Neutrophil (primary cell): ENCODE results near the gene MRC1.
"Not testable (repeated sequence)": the region's sequence is repeated elsewhere in the genome, so short reads cannot be mapped to it uniquely, and the experiment has no call there.

ENCODE experiments used
- H3K27ac ChIP-seq: fragments of 200-600 bp; sonication (generic); 2 replicates; pipeline ENCODE4 v1.5.1; 2016; ENCODE audit warnings: mild to moderate bottlenecking, moderate library complexity
- H3K27me3 ChIP-seq: fragments of 200-600 bp; sonication (generic); 2 replicates; pipeline ENCODE4 v1.6.0; 2016; ENCODE audit warnings: mild to moderate bottlenecking
- H3K36me3 ChIP-seq: fragments of 200-600 bp; sonication (generic); 2 replicates; pipeline ENCODE4 v1.5.1; 2017
- H3K4me1 ChIP-seq, 2 experiments: fragments of 200-600 bp in 1 of 2; sonication (generic) in 1 of 2; 1 replicate in 1 of 2; 2 replicates in 1 of 2; pipeline versions ENCODE4 v1.5.1 to v1.6.1; 2013 to 2016; ENCODE audit warnings: low read depth in 1 of 2, low read length in 1 of 2, mild to moderate bottlenecking in 1 of 2, moderate library complexity in 1 of 2; ENCODE audit not compliant: control insufficient read depth in 1 of 2, insufficient read depth in 1 of 2
- H3K4me3 ChIP-seq, 2 experiments: fragments of 200-600 bp in 1 of 2; sonication (generic) in 1 of 2; 1 replicate in 1 of 2; 2 replicates in 1 of 2; pipeline ENCODE4 v1.5.1; 2013 to 2016; ENCODE audit warnings: low read depth in 1 of 2, low read length in 1 of 2, mild to moderate bottlenecking in 1 of 2, moderate library complexity in 1 of 2
- H3K9me3 ChIP-seq: fragments of 200-600 bp; sonication (generic); 2 replicates; pipeline ENCODE4 v1.5.1; 2016
- CTCF ChIP-seq: fragments of 200-600 bp; sonication (generic); IDR thresholded peaks from 2 replicates; pipeline ENCODE4 v1.5.1; 2016; ENCODE audit warnings: antibody characterized with exemption

MRC1 gene

GRCh38 chr10:17951868-17952371, 142.8 kb downstream of the MRC1 start, which contains the start of gene SLC39A12:
Gene SLC39A12, plus strand, starts transcription at chr10:17951918. Its CDS starts 1,359 bp downstream, at chr10:17953277.
- H3K9me3 ChIP-seq, result no peaks in the 10 kb centered on the region
- no peaks in the 10 kb centered on the region for H3K27me3 ChIP-seq
- TF ChIP-seq CTCF, result no peak
- H3K27ac ChIP-seq, result no peak within 1 kb of the TSS
- no peak within 1 kb of the TSS for H3K4me3 ChIP-seq
- H3K4me1 ChIP-seq, result no peaks in the 10 kb centered on the region
- H3K36me3 ChIP-seq, result no peaks in the 10 kb centered on the region

- not testable (repeated sequence) for H3K36me3 ChIP-seq, H3K27me3 ChIP-seq, H3K4me1 ChIP-seq, H3K27ac ChIP-seq, H3K4me3 ChIP-seq, H3K9me3 ChIP-seq
Observed at GRCh38 chr10:17954372-17954771, 145.2 kb downstream of the MRC1 start.

- Histone ChIP-seq H3K36me3 (no peaks in the 10 kb centered on the region), H3K27ac (no peak overlapping the region), H3K9me3 (no peaks in the 10 kb centered on the region), H3K27me3 (no peaks in the 10 kb centered on the region), H3K4me3 (no peak overlapping the region), H3K4me1 (no peaks in the 10 kb centered on the region)
- TF ChIP-seq CTCF, result no peak
Observed at GRCh38 chr10:17954861-17955260, 145.7 kb downstream of the MRC1 start.

- Histone ChIP-seq H3K9me3 (no peaks in the 10 kb centered on the region), H3K27me3 (no peaks in the 10 kb centered on the region), H3K4me3 (no peak overlapping the region), H3K27ac (no peak overlapping the region), H3K4me1 (no peaks in the 10 kb centered on the region), H3K36me3 (no peaks in the 10 kb centered on the region)
- TF ChIP-seq CTCF, result no peak
Observed at GRCh38 chr10:17958049-17958448, 148.9 kb downstream of the MRC1 start.

GRCh38 chr10:17959870-17960269, 150.7 kb downstream of the MRC1 start:
- Histone ChIP-seq H3K4me3 (no peak overlapping the region), H3K27me3 (no peaks in the 10 kb centered on the region), H3K36me3 (no peaks in the 10 kb centered on the region), H3K27ac (no peak overlapping the region), H3K9me3 (no peaks in the 10 kb centered on the region), H3K4me1 (no peaks in the 10 kb centered on the region)
- no peak for TF ChIP-seq CTCF
